GOT3 (cell line): Measurements from ENCODE around the gene PRCP.
"Not testable (repeated sequence)": the region's sequence is repeated elsewhere in the genome, so short reads cannot be mapped to it uniquely, and the experiment has no call there.

Experiments
- DNase-seq: peaks from one replicate; lab custom pipeline; 2025; ENCODE audit warnings: mixed read lengths; lab: John Stamatoyannopoulos, UW

Gene PRCP

GRCh38 chr11:82872377-82873150 lies 27.7 kb downstream of the PRCP start:
- DNase-seq: no peak

- DNase-seq: no peak
Observed at GRCh38 chr11:82871646-82872045, 28.6 kb downstream of the PRCP start.

- no peak for DNase-seq
Observed at GRCh38 chr11:82869657-82870056, 30.6 kb downstream of the PRCP start.

- no peak for DNase-seq
Observed at GRCh38 chr11:82867495-82868082, 32.6 kb downstream of the PRCP start.

GRCh38 chr11:82865841-82866240 lies 34.4 kb downstream of the PRCP start:
- no peak for DNase-seq

- no peak for DNase-seq
Observed at GRCh38 chr11:82864268-82864667, 36.0 kb downstream of the PRCP start.

- DNase-seq: no peak
Observed at GRCh38 chr11:82863209-82863608, 37.0 kb downstream of the PRCP start.

- no peak for DNase-seq
Observed at GRCh38 chr11:82862379-82862778, 37.9 kb downstream of the PRCP start.

GRCh38 chr11:82859750-82860149 lies 40.5 kb downstream of the PRCP start:
- no peak for DNase-seq

GRCh38 chr11:82858556-82859091 lies 41.6 kb downstream of the PRCP start:
- no peak for DNase-seq

- DNase-seq: no peak
Observed at GRCh38 chr11:82858133-82858532, 42.1 kb downstream of the PRCP start.

- DNase-seq: no peak
Observed at GRCh38 chr11:82857145-82857544, 43.1 kb downstream of the PRCP start.

- no peak for DNase-seq
Observed at GRCh38 chr11:82855616-82856015, 44.6 kb downstream of the PRCP start.

- DNase-seq: not testable (repeated sequence)
Observed at GRCh38 chr11:82854916-82855315, 45.3 kb downstream of the PRCP start.

GRCh38 chr11:82854242-82854641 lies 46.0 kb downstream of the PRCP start:
- DNase-seq: no peak

GRCh38 chr11:82848829-82849228 lies 51.4 kb downstream of the PRCP start:
- DNase-seq: no peak

GRCh38 chr11:82845356-82846353 lies 54.6 kb downstream of the PRCP start:
- no peak for DNase-seq

- DNase-seq: no peak
Observed at GRCh38 chr11:82843057-82843795, 57.0 kb downstream of the PRCP start.

GRCh38 chr11:82842019-82842418 lies 58.2 kb downstream of the PRCP start:
- DNase-seq: no peak

GRCh38 chr11:82837650-82838049 lies 62.6 kb downstream of the PRCP start:
- no peak for DNase-seq

- DNase-seq: no peak
Observed at GRCh38 chr11:82832983-82833382, 67.2 kb downstream of the PRCP start.

GRCh38 chr11:82831364-82831763 lies 68.9 kb downstream of the PRCP start:
- no peak for DNase-seq
